ENCODE data around the gene MKNK1.

- TF ChIP-seq POLR2A (IDR thresholded peaks at IDR 0.05; ENCODE audit: low read length) (no peak), GATA1 (IDR thresholded peaks at IDR 0.05; ENCODE audit: low read depth, low read length) (no peak)
These were observed 34.9 kb upstream of the MKNK1 start for GRCh38 chr1:46638921-46639320.
